HL-60 (cell line): ENCODE measurements around the gene TRIOBP.

Experiments
- DNase-seq, 2 experiments: peaks; one replicate each; pipeline ENCODE4 v3.0.0-alpha.2; 2010 to 2020; ENCODE audit warnings: low read depth in 1 of 2, low spot score in 1 of 2
- H3K27ac ChIP-seq: fragments of 250-450 bp; sonication (Bioruptor Pico); replicated peaks from 2 replicates; pipeline ENCODE4 v1.5.1; 2020; ENCODE audit warnings: mild to moderate bottlenecking, moderate library complexity
- H3K27me3 ChIP-seq: fragments of 250-450 bp; sonication (Bioruptor Pico); 2 replicates; pipeline ENCODE4 v1.5.1; 2021; ENCODE audit warnings: mild to moderate bottlenecking, moderate library complexity; ENCODE audit not compliant: insufficient read depth, poor library complexity, severe bottlenecking
- H3K4me3 ChIP-seq: replicated peaks from 2 replicates; pipeline ENCODE4 v1.5.1; 2011; ENCODE audit warnings: mild to moderate bottlenecking, control low read depth, low read length; ENCODE audit not compliant: insufficient read depth
- CTCF ChIP-seq: IDR thresholded peaks from one replicate; pipeline ENCODE4 v1.5.1; 2011; ENCODE audit warnings: low read length, control low read depth, inconsistent platforms; ENCODE audit not compliant: insufficient read depth
- GABPA ChIP-seq: IDR thresholded peaks from 2 replicates; pipeline ENCODE4 v1.6.1; 2012; ENCODE audit warnings: low read depth
- POLR2AphosphoS5 ChIP-seq: IDR thresholded peaks from 2 replicates; pipeline ENCODE4 v1.6.1; 2012; ENCODE audit warnings: low read depth
- REST ChIP-seq: IDR thresholded peaks from 2 replicates; pipeline ENCODE4 v1.6.1; 2012; ENCODE audit warnings: low read depth; ENCODE audit not compliant: insufficient replicate concordance
- SPI1 ChIP-seq: IDR thresholded peaks from 2 replicates; pipeline ENCODE4 v1.6.1; 2012; ENCODE audit warnings: low read depth, mild to moderate bottlenecking, borderline replicate concordance

TRIOBP gene

GRCh38 chr22:37805810-37806277, 109.0 kb downstream of the TRIOBP start:
- no peak overlapping the region for H3K4me3 ChIP-seq

GRCh38 chr22:37806409-37807333, 109.8 kb downstream of the TRIOBP start:
- Histone ChIP-seq H3K27ac (no peak overlapping the region), H3K27me3 (peaks cover 21% of the 10 kb centered on the region), H3K4me3 (peak overlapping the region; percentile 7; the same call in 1 of the 2 replicates)
- no peak for TF ChIP-seq GABPA
- no peak for TF ChIP-seq REST
- no peak for TF ChIP-seq POLR2AphosphoS5
- TF ChIP-seq SPI1, result no peak
- no peak for TF ChIP-seq CTCF
- DNase-seq, result peak in 1 of 2 experiments; percentile 44

More at GRCh38 chr22:37805810-37806277, 109.0 kb downstream of the TRIOBP start:
- peaks cover 21% of the 10 kb centered on the region for H3K27me3 ChIP-seq
- H3K27ac ChIP-seq, result no peak overlapping the region
- no peak for DNase-seq
- TF ChIP-seq SPI1 (no peak), REST (no peak), GABPA (no peak), CTCF (no peak), POLR2AphosphoS5 (no peak)

GRCh38 chr22:37807410-37808293, 110.8 kb downstream of the TRIOBP start, which contains the start of gene GCAT:
Gene GCAT, plus strand, starts transcription at chr22:37807934. Its CDS starts 34 bp downstream, at chr22:37807968.
- Histone ChIP-seq H3K4me3 (peak within 1 kb of the TSS; percentile 60), H3K27ac (peak within 1 kb of the TSS; percentile 39; the same call in 1 of the 2 replicates), H3K27me3 (peaks cover 21% of the 10 kb centered on the region)
- TF ChIP-seq SPI1 (no peak), CTCF (no peak), REST (peak; percentile 73), POLR2AphosphoS5 (peak; percentile 61; the same call in 1 of the 2 replicates), GABPA (no peak)
- peak; percentile 87 to 95 for DNase-seq
